GM21529 (cell line): ENCODE measurements around the gene KCNN1.
"Not testable (repeated sequence)": the region's sequence is repeated elsewhere in the genome, so short reads cannot be mapped to it uniquely, and the experiment has no call there.

Source experiments
- ATAC-seq: cut with Tn5 transposase; IDR thresholded peaks from one replicate; pipeline ENCODE4 v1.9.1; 2021; ENCODE audit not compliant: unreplicated experiment

The KCNN1 gene

GRCh38 chr19:17999684-18000479, 33.0 kb downstream of the KCNN1 start:
- ATAC-seq: no peak

GRCh38 chr19:18000480-18000914, 33.6 kb downstream of the KCNN1 start:
- ATAC-seq: peak; percentile 28

- peak; percentile 55 for ATAC-seq
Observed at GRCh38 chr19:18000915-18001776, 34.2 kb downstream of the KCNN1 start.

GRCh38 chr19:18001777-18002345, 35.0 kb downstream of the KCNN1 start:
- ATAC-seq: no peak

GRCh38 chr19:18002347-18002850, 35.5 kb downstream of the KCNN1 start:
- no peak for ATAC-seq

- not testable (repeated sequence) for ATAC-seq
Observed at GRCh38 chr19:18005750-18006149, 38.8 kb downstream of the KCNN1 start.

GRCh38 chr19:18007044-18007916, 40.4 kb downstream of the KCNN1 start:
- peak; percentile 43 for ATAC-seq

- peak; percentile 55 for ATAC-seq
Observed at GRCh38 chr19:18007917-18008673, 41.2 kb downstream of the KCNN1 start, which contains the start of gene ARRDC2. TSS of gene ARRDC2 (plus strand) at chr19:18008170. CDS start at chr19:18008311, 141 bp downstream.

- ATAC-seq: no peak
Observed at GRCh38 chr19:18008814-18009213, 41.9 kb downstream of the KCNN1 start.

- ATAC-seq: no peak
Observed at GRCh38 chr19:18009412-18010066, 42.6 kb downstream of the KCNN1 start.

GRCh38 chr19:18010149-18010548, 43.2 kb downstream of the KCNN1 start:
- no peak for ATAC-seq

GRCh38 chr19:18013210-18014111, 46.6 kb downstream of the KCNN1 start:
- no peak for ATAC-seq

- no peak for ATAC-seq
Observed at GRCh38 chr19:18014197-18014596, 47.3 kb downstream of the KCNN1 start.

GRCh38 chr19:18016209-18016910, 49.5 kb downstream of the KCNN1 start:
- no peak for ATAC-seq

GRCh38 chr19:18017275-18018083, 50.6 kb downstream of the KCNN1 start:
- ATAC-seq: no peak

GRCh38 chr19:18020212-18021085, 53.5 kb downstream of the KCNN1 start:
- no peak for ATAC-seq
